ENCODE results near the gene PDXK. TPM values are rescaled to one million over a fixed set of nuclear protein-coding genes. Genes with fewer than 3 reads are reported as not detected.

PDXK gene
- total and polyA plus RNA-seq, 2 of the 8 experiments (the other 6 are each of a cell fraction or from before 2014, with no cell fraction given), result 78.0 to 112 TPM

DNA sequence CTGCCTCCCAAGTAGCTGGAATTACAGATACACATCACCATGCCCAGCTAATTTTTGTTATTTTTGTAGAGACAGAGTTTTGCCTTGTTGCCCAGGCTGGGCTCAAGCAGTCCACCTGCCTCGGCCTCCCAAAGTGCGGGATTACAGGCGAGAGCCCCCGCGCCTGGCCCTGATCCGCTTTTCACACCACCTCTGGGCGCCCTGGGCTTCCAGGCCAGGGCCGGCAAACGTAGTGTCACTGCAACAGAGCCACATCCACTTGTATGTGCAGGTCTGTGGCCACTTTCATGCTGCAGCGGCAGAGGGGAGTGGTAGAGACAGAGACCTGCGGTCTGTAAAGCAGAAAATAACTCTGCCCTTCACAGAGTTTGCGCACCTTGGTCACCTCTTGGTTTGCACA lies 30.0 kb upstream of the PDXK start:
- H2BK20ac ChIP-seq (ENCODE audit: low read length), result no peak overlapping the region
- H4K8ac ChIP-seq (ENCODE audit: extremely low read depth, insufficient read depth, low read length), result no peak overlapping the region
- ChIA-PET POLR2A (ENCODE audit: partially characterized antibody) (interaction anchor here (0.9 to 2.5 kb wide), 2 partner anchors 9 to 13 kb away, joined by 3 to 10 read pairs; no protein-coding TSS in a partner anchor), CTCF (ENCODE audit: partially characterized antibody) (interaction anchor here (1.2 to 3.1 kb wide), 2 partner anchors 8 to 39 kb away, joined by 4 to 8 read pairs; no protein-coding TSS in a partner anchor)
- no peaks in the 10 kb centered on the region for H3K79me2 ChIP-seq (ENCODE audit: control insufficient read depth in 1 of 2, insufficient read depth in 2 of 2, low read length in 2 of 2)
- H3K4ac ChIP-seq (replicated peaks; ENCODE audit: insufficient read length, low read depth, low read length), result no peak overlapping the region
- no peak overlapping the region for H3K18ac ChIP-seq (ENCODE audit: extremely low read depth, low read length)
- H3K4me3 ChIP-seq (ENCODE audit: extremely low read depth in 1 of 4, insufficient read depth in 2 of 4, low read depth in 3 of 4, low read length in 4 of 4), result no peak overlapping the region
- no peak overlapping the region for H3K27ac ChIP-seq (ENCODE audit: low read depth, low read length)
- H3K23ac ChIP-seq (ENCODE audit: insufficient read length), result no peak overlapping the region
- H2AFZ ChIP-seq (ENCODE audit: low read length), result no peak overlapping the region
- H3K4me1 ChIP-seq (replicated peaks in 1 of 4; ENCODE audit: control insufficient read depth in 3 of 4, insufficient read depth in 4 of 4, low read length in 3 of 4), result no peaks in the 10 kb centered on the region
- H3K27me3 ChIP-seq (replicated peaks in 1 of 4; ENCODE audit: control insufficient read depth in 3 of 4, extremely low read depth in 1 of 4, insufficient read depth in 3 of 4, low read length in 3 of 4), result no peaks in the 10 kb centered on the region
- no peak for DNase-seq (ENCODE audit: low read depth in 1 of 2, low spot score in 2 of 2)
- no peak overlapping the region for H2BK120ac ChIP-seq (replicated peaks; ENCODE audit: low read depth, low read length)
- H2BK15ac ChIP-seq (ENCODE audit: low read length), result no peak overlapping the region
- peaks cover 2 to 10% of the 10 kb centered on the region in 2 experiments for H4K20me1 ChIP-seq (replicated peaks in 1 of 2; ENCODE audit: control insufficient read depth in 1 of 2, insufficient read depth in 2 of 2, low read length in 2 of 2)
- H3K4me2 ChIP-seq (ENCODE audit: insufficient read depth in 1 of 2, low read depth in 2 of 2, low read length in 2 of 2), result no peak overlapping the region
- no peak for FAIRE-seq
- no peak overlapping the region for H2BK5ac ChIP-seq (ENCODE audit: low read depth, low read length)
- WGBS, 2 experiments (ENCODE audit: extremely low coverage in 1 of 2, insufficient coverage in 1 of 2, insufficient read length in 1 of 2, insufficient replicate concordance in 2 of 2, low coverage in 1 of 2, low lambda C conversion rate in 2 of 2, missing lambda C conversion rate in 1 of 2), result 95% methylated on average over 12 of the region's 12 CpGs; no CpG with 5 or more reads in 1 of the 2 experiments
- H4K5ac ChIP-seq (ENCODE audit: insufficient read length, low read depth, low read length), result no peak overlapping the region
- H3K14ac ChIP-seq (ENCODE audit: insufficient read length), result no peak overlapping the region
- no peak overlapping the region for H3K9ac ChIP-seq (replicated peaks in 1 of 4; ENCODE audit: extremely low read depth in 1 of 4, low read depth in 3 of 4, low read length in 3 of 4)
- no peak overlapping the region for H2BK12ac ChIP-seq (ENCODE audit: low read depth, low read length)
- H3K56ac ChIP-seq (replicated peaks; ENCODE audit: insufficient read length, low read depth, low read length), result no peak overlapping the region
- no peaks in the 10 kb centered on the region for H3K9me3 ChIP-seq (ENCODE audit: insufficient read depth in 2 of 2, low read depth in 1 of 2, low read length in 1 of 2)
- no peak overlapping the region for H2AK5ac ChIP-seq (ENCODE audit: low read depth, low read length)
- peaks cover 49 to 93% (median 83%) of the 10 kb centered on the region in 4 experiments for H3K36me3 ChIP-seq (ENCODE audit: control insufficient read depth in 2 of 4, insufficient read depth in 4 of 4, low read length in 3 of 4)
- TF ChIP-seq SRF (IDR thresholded peaks at IDR 0.05; ENCODE audit: low read depth, low read length), result no peak
- no peak for TF ChIP-seq BRCA1 (IDR thresholded peaks at IDR 0.05; ENCODE audit: low read depth, low read length)
- TF ChIP-seq CTBP2 (IDR thresholded peaks at IDR 0.05; ENCODE audit: borderline replicate concordance, insufficient read depth, insufficient read length, low read length), result no peak
- no peak for TF ChIP-seq TEAD4 (IDR thresholded peaks at IDR 0.05; ENCODE audit: low read depth, low read length)
- 0 out of 2 replicates have a peak, but pooled peaks cover 2% of the 10 kb centered on the region for H3K79me1 ChIP-seq (ENCODE audit: low read depth, low read length)
- no peaks in the 10 kb centered on the region for H3K23me2 ChIP-seq (ENCODE audit: low read depth, low read length)
- no peak overlapping the region for H4K91ac ChIP-seq (replicated peaks; ENCODE audit: insufficient read length, low read length)

All from H1 (cell line).